K562 (cell line): ENCODE data around the gene INCENP. TPM values are rescaled to one million over a fixed set of nuclear protein-coding genes. Genes with fewer than 3 reads are reported as not detected.
A peak's percentile ranks its signal among the peaks of the same experiment; 100 is the strongest.

ENCODE experiments used
- ETS2 ChIP-seq: IDR thresholded peaks from 2 replicates; pipeline ENCODE4 v1.6.1; 2016; ENCODE audit warnings: borderline replicate concordance, missing genetic modification characterization, mild to moderate bottlenecking, moderate library complexity, missing compliant biosample characterization; ENCODE audit not compliant: poor library complexity, severe bottlenecking
- HMG20A ChIP-seq: fragments of 450-650 bp; formaldehyde crosslinking; conservative IDR thresholded peaks from 2 replicates; pipeline ENCODE4 v1.4.0; 2020; ENCODE audit warnings: mild to moderate bottlenecking, mixed read lengths
- MAFG ChIP-seq: fragments of 450-650 bp; conservative IDR thresholded peaks from 2 replicates; pipeline ENCODE4 v1.6.1; 2016; ENCODE audit warnings: missing genetic modification characterization, missing compliant biosample characterization
- MEF2A ChIP-seq: IDR thresholded peaks from 2 replicates; pipeline ENCODE4 v1.6.1; 2011; ENCODE audit warnings: low read depth, mild to moderate bottlenecking, low read length, moderate library complexity; ENCODE audit not compliant: control insufficient read depth
- MIER1 ChIP-seq: fragments of 450-650 bp; IDR thresholded peaks from 2 replicates; pipeline ENCODE4 v1.6.1; 2016; ENCODE audit warnings: antibody characterized with exemption, mild to moderate bottlenecking, low read depth
- NCOA4 ChIP-seq: fragments of 450-650 bp; IDR thresholded peaks from 2 replicates; pipeline ENCODE4 v1.6.1; 2018; ENCODE audit warnings: mild to moderate bottlenecking; ENCODE audit not compliant: partially characterized antibody
- POLR2G ChIP-seq: fragments of 200-400 bp; formaldehyde crosslinking; IDR thresholded peaks from 2 replicates; pipeline ENCODE4 v1.6.1; 2017; ENCODE audit warnings: low read depth, mild to moderate bottlenecking, antibody characterized with exemption, low read length, moderate library complexity
- RBFOX2 ChIP-seq: fragments of 200-400 bp; formaldehyde crosslinking; IDR thresholded peaks from 2 replicates; pipeline ENCODE4 v1.6.1; 2017; ENCODE audit warnings: low read depth, mild to moderate bottlenecking, low read length, moderate library complexity
- RBM25 ChIP-seq: fragments of 200-400 bp; formaldehyde crosslinking; IDR thresholded peaks from 2 replicates; pipeline ENCODE4 v1.6.1; 2018; ENCODE audit warnings: low read length, low read depth, moderate library complexity; ENCODE audit not compliant: severe bottlenecking
- SREBF2 ChIP-seq: sonication (generic); formaldehyde crosslinking; IDR thresholded peaks from 2 replicates; pipeline ENCODE4 v1.4.0; 2020; ENCODE audit warnings: mild to moderate bottlenecking, missing genetic modification reagents
- STAT5B ChIP-seq: fragments of 250-450 bp; sonication (Bioruptor Pico); IDR thresholded peaks from 2 replicates; pipeline ENCODE4 v1.8.0; 2021; ENCODE audit warnings: mild to moderate bottlenecking, inconsistent platforms
- TAF7 ChIP-seq: fragments of 450-650 bp; IDR thresholded peaks from 2 replicates; pipeline ENCODE4 v1.6.1; 2016; ENCODE audit warnings: missing genetic modification characterization, missing compliant biosample characterization
- ZSCAN29 ChIP-seq: fragments of 450-650 bp; IDR thresholded peaks from 2 replicates; pipeline ENCODE4 v1.6.1; 2017
- polyA plus RNA-seq, 8 experiments: library from polyadenylated mRNA; depleted of rRNA in 4 of 8; stranded (reverse) in 5 of 8; unstranded in 3 of 8; fragments of >200 nt; fragmentation: Nextera tagmentation in 2 of 8; fragmentation: Illumina TruSeq in 1 of 8; extraction: Ambion mirVana in 2 of 8; extraction: Trizol in 1 of 8; gene quantifications; 2 replicates each; pipeline versions ENCODE4 v1.2.1 to v1.2.3, GENCODE V29; 2011 to 2014; ENCODE audit warnings: inconsistent platforms in 1 of 8, missing spikeins in 1 of 8
- total RNA-seq, 7 experiments: library from RNA; depleted of rRNA in 6 of 7; stranded (reverse); fragments of >200 nt in 6 of 7; fragmentation: Illumina TruSeq in 2 of 7; extraction: Trizol in 2 of 7; gene quantifications; 2 replicates each; pipeline versions ENCODE4 v1.2.1 to v1.2.3, GENCODE V29; 2011 to 2021; ENCODE audit warnings: low replicate concordance in 1 of 7

The INCENP gene
- total and polyA plus RNA-seq, 9 of the 15 experiments (the other 6 are each of a cell fraction or from before 2014, with no cell fraction given) = 1.1 to 97.9 (median 28.2) TPM

GRCh38 chr11:62129590-62130282, 5.9 kb downstream of the INCENP start (continued):
- TF ChIP-seq POLR2G (peak; percentile 41; the same call in 1 of the 2 replicates), STAT5B (CRISPR knock-in tag) (no peak), HMG20A (CRISPR knock-in tag) (no peak), ZSCAN29 (no peak), MAFG (tag) (no peak), TAF7 (tag) (no peak), MEF2A (no peak), SREBF2 (CRISPR knock-in tag) (no peak), RBFOX2 (peak; percentile 44; the same call in 1 of the 2 replicates), NCOA4 (no peak), MIER1 (no peak), ETS2 (tag) (no peak), RBM25 (no peak)
- TF ChIP-seq, all 486 proteins: peak for 2
